NB4 (cell line): ENCODE measurements around the gene UST.

Source experiments
- DNase-seq: peaks from one replicate; pipeline ENCODE4 v3.0.0; 2010; ENCODE audit warnings: low read depth
- H3K4me3 ChIP-seq: one replicate; pipeline ENCODE4 v1.5.1; 2011; ENCODE audit warnings: mild to moderate bottlenecking, low read depth, low read length, moderate library complexity
- CTCF ChIP-seq: IDR thresholded peaks from one replicate; pipeline ENCODE4 v1.5.1; 2012; ENCODE audit warnings: low read depth, low read length
- MAX ChIP-seq: IDR thresholded peaks from 2 replicates; pipeline ENCODE4 v1.6.1; 2011; ENCODE audit warnings: low read depth, low read length
- MYC ChIP-seq: IDR thresholded peaks from 2 replicates; pipeline ENCODE4 v1.6.1; 2011; ENCODE audit warnings: low read depth, low read length
- POLR2A ChIP-seq: IDR thresholded peaks from 2 replicates; pipeline ENCODE4 v1.6.1; 2011; ENCODE audit warnings: mild to moderate bottlenecking; ENCODE audit not compliant: insufficient read length; ENCODE audit errors: extremely low read depth

Gene UST

GRCh38 chr6:149063468-149063867, 316.6 kb downstream of the UST start:
- H3K4me3 ChIP-seq = no peak overlapping the region
- TF ChIP-seq CTCF = no peak
- TF ChIP-seq MAX = no peak
- no peak for TF ChIP-seq MYC
- TF ChIP-seq POLR2A = no peak
- DNase-seq = no peak

GRCh38 chr6:149064001-149064659, 317.3 kb downstream of the UST start:
- no peak for TF ChIP-seq MAX
- no peak for TF ChIP-seq CTCF
- no peak for TF ChIP-seq POLR2A
- no peak for TF ChIP-seq MYC
- H3K4me3 ChIP-seq = no peak overlapping the region
- DNase-seq = no peak

- TF ChIP-seq MAX (no peak), CTCF (no peak), MYC (no peak), POLR2A (no peak)
- DNase-seq = no peak
- no peak overlapping the region for H3K4me3 ChIP-seq
Observed at GRCh38 chr6:149064660-149065015, 317.8 kb downstream of the UST start.

GRCh38 chr6:149065121-149065520, 318.3 kb downstream of the UST start:
- TF ChIP-seq CTCF (no peak), MAX (no peak), POLR2A (no peak), MYC (no peak)
- no peak overlapping the region for H3K4me3 ChIP-seq
- no peak for DNase-seq

- no peak for TF ChIP-seq CTCF
- TF ChIP-seq MAX = no peak
- TF ChIP-seq POLR2A = no peak
- TF ChIP-seq MYC = no peak
- no peak overlapping the region for H3K4me3 ChIP-seq
- DNase-seq = peak; percentile 58
Observed at GRCh38 chr6:149065658-149066556, 319.1 kb downstream of the UST start.
